NCI-H1436 (cell line): Measurements from ENCODE around the gene CELF4.

ENCODE experiments used
- DNase-seq: peaks from one replicate; lab custom pipeline; 2025; lab: John Stamatoyannopoulos, UW

The CELF4 gene

DNA sequence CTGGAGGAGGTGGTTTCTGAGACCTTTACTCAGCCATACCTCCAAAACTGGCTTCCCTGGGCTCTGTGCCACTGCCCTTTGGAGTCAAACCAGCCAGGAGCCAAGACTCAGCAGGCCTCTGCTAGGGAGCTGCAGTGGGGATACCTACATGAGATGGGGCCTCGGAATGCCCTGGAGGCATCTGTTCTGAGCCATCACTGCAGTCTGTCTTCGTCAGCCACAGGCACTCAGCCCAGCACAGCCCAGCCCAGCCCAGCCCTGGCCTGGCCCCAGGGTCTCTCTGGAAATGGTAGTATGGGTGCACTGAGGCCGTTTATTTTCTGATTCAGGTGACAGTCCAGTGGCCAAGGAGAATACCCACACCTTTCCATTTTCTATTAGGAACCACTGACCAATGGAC lies 209.8 kb downstream of the CELF4 start:
- no peak for DNase-seq

DNA sequence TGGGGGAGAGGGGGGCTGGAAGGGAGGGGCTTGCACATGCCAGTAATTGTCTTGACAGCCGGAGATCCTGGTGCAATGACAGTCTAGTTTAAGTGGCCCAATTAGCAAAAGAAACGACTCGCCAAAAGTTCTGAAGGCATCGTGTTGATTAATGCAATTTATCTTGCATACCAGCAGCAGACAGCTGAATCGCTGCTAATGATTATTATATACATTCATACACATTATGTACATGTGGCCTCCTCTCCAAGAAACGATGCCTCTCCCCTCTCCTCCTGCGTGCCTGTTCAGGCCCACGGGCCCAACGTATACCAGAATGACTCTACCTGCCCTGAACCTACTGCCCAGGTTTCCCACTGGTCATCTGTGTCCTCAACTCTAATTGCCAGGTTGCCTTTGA lies 214.5 kb downstream of the CELF4 start:
- no peak for DNase-seq

DNA sequence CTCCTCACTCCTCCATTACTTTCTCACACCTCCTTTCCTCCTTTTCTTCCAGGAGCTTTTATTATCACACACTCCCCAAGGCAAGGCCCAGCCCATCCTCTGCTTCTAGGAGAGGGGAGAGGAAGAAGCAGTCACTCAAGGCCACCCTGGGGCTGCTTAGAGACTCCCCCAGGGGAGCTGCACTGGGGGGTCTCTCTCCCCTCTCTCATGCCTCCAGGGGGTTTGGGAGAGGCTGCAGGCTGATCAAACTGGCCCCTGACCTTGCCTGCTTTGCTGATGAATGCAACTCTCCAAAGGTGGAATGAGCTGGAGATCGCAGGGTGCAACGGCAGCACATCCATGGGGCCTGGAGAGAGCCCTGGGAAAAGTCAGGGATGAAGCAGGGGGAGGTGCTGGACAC lies 216.9 kb downstream of the CELF4 start:
- no peak for DNase-seq

DNA sequence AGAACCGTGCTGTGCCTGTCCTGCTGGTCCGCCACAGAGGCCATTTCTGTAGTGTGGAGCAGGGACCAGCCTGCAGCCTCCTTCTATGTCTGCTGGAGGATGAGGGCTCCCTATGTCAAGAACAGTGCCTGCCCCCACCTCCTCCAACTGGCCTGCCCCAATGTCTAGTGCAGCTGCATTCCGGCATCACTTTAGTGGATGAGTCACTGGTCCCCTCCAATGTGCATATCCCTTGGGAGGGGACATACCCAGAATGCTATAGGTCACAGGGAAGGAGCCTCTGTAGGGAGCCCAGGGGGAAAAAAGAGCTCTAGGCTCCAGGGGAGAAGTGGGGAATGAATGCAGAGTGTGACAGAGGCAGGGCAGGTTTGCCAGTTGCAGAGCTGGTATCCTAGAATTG lies 219.6 kb downstream of the CELF4 start:
- DNase-seq, result no peak

DNA sequence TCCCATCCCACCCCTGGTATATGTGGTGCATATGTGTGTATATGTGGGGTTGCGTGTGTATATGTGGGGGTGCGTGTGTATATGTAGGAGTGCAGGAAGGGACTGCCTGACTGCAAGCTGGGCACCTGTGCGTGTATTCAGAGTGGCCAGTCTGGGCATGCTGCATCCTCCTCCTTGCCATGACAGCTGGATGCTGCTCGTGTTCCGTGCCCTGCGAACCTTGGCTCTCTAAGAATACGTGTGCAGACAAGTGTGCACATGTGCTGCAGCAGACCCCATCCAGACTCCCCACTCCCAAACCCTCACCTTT lies 222.1 kb downstream of the CELF4 start:
- no peak for DNase-seq

DNA sequence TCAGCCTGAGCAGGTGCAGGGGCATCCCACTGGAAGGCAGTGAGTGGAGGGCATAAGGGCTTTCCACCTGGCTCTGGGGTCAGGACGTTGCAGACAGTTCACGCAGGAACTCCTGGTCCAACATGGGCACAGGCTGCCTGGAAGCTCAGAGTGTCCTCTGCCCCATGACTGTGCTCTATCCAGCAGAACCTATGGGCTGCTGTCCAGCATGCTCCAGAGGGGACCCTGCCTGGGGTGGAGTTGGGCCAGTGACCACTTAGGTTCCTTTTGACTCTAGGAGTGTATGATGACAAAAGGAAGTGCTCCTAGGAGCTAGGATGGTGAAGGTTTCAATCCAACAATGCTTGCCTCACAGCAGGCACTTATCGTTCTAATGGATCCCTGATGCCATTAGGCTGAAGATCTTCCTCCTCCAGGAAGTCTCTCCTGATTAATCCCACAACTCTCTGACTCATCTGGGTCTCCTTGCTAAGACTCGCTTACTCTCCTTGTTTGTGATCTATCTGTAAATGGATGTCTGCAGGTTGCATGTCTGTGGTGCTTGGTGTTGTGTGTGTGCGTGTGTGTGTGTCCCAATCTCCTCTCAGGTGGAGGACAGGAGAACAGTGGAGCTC lies 224.0 kb downstream of the CELF4 start:
- no peak for DNase-seq

DNA sequence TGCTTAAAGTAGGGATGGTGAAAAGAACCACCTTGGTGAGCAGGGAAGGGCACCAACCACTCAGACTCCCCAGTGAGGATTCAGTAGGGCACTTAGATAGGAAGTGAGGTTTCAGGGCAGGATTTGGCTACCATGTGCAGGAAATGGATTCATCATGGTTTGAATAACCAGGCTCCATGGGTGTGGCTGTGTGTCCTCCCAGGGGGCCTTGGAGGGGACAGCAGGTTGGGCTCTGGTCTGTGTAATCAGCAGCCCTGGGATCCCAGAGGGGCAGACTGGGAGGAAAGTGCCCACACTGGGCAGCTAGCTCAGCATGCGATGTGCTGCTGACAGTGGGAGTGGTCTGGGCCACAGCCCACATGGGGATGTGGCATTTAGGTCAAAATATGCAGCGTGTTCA lies 224.6 kb downstream of the CELF4 start:
- no peak for DNase-seq

DNA sequence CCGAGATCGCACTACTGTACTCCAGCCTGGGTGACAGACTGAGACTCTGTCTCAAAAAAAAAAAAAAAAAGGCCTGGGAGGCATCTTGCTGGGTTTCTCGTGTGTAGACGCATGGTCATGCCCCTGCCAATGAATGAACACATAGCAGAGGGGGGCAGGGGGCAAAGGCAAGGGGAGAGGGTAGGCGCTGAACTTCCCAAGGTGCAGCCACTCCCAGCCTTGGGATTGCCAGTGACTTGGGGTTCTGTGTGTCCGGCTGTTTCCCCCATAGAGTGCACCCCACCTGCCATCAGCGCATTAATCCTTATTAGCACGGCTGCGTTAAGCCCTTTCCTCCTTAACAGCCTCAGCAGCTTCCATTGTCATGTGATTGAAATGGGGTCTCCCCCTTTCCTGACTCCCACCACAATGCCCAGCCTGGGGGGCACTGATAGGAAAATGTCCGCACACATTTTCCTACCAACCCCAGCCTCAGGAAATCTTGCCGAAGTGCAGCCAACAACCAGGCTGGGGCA lies 225.8 kb downstream of the CELF4 start:
- DNase-seq, result no peak

DNA sequence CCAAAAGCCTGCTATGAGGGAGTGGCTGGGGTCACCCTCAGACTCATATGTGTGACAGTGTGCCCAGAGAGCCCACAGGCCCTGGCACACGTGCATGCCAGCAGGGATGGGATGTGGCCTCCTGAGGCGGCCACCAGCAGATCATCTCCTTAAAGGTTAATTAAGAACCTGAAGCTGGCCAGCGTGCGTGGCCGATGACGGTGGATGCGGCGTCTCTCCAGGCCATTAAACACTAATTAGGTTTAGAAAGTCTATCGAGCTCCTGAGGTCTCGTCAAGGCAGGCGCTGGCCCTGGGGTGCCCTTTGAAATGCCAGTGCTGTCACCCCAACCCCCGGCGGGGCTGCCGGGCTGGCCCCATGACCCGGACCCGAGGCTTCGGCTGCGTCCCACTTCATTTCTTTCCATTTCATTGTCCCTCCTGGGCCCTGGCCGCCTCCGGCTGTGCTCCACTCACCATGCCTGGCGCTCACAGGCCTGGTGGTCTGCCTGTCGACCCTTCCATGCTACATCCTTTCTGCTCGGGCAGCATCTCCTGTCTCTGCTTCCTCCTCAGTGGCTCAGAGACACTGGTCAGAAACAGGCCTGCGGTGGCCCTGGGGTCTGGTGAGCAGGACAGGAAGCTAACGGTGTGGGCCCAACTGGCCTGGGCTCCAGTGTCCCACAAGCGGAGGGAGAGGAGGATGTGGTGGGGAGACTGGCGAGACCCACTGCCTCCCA lies 228.9 kb downstream of the CELF4 start:
- no peak for DNase-seq

DNA sequence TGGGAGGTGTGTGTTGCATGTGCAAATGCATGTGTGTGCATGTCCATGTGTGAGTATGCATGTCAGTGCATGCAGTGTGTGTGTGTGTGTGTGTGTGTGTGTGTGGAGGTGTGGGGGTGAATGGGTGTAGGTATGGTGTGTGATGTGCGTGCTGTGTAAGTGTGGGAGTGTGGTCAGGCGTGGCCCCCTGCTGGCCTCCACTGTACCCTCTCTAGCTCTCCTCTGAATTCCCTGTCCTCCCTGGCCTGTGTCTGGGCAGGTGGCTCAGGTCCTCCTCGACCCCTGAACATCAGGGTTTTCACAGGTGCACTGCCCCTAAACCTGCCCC lies 230.2 kb downstream of the CELF4 start:
- no peak for DNase-seq

DNA sequence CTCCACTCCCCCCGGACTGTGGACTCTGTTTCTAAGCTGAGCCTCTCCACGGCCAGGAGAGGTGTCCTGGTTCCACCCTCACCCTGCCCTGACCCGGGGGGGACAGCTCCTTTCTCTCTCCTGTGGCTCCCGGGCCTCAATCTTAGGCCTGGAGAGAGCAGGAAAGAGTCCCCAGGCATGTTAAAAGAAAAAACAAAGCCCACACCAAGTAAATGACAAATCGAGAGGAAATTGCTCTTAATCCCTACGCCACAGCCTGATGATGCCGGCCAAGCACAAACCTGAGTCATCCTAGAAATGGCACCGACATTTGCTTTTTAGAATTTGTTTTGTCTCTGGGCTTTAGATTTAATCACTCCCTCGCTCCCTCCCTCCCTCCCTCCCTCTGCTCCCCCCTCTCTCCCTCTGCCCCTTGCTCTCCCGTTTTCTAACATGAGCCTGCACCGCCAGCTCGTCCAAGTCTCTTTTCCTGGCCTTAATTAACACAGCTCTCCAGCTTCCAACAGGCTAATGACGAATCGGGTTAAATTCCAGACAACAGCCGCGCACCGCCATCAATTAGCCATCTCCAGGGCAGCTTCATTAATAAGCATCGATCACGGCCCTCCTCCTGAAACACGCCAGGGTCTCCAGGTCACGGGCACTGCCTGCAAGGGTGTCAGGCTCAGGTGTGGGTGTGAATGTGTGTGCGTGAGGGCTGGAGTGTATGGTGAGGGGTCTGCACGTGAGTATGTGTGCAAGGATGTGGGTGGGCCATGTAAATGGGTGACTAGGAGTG lies 230.8 kb downstream of the CELF4 start:
- no peak for DNase-seq

DNA sequence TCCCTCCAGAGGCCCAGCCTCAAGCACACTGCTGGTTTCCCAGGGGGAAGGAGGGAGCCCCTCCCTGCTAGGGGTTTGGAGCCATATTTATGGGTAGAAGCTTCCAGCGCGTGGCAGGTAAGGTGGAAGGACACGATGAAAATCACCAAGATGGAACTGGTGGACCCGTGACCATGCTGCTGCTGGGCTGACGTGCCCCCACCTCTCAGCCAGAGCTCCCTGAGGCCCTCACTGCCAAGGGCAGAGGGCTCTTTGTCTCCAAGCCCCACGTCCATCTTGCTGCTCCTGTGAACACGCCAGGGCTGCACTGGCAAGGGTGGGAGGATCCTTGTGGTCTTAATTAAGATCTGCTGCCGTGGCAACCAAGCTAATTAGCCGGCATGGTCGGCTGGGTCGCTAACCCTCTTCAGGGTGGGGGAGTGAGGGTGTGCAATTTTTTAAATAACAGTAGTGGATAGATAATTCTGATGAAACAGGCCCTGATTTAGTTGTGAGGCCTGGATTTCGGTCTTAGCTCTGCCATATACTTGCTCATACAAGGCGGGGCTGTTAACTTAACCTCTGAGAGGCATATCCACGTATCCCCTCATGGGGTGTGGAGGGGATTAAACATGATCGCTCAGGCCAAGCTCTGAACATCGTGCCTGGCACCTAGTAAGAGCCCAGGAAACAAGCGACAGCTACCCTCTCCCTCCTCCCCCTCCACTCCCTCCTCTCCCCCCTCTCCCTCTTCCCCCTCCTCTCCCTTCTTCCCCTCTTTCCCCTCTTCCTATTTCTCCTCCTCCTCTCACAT lies 232.8 kb downstream of the CELF4 start:
- no peak for DNase-seq

DNA sequence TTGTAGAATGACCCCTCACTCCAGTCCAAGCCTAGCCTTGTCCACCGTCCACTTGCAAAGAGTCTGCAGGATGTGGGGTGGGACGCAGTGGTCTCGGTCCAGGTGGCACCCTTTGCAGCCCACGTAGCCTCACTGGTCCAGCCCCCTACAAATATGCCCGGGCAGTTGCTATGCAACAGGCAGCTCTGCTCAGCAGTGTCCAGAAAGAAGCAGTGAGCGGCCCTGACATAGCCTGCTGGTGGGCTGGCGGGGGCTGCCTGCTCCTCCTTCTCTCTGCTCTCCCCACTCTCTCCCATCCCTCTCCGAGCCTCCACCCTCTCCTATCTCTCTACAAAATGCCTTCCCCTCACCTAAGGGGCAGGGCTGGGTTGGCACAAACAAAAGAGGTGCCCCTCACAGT lies 233.4 kb downstream of the CELF4 start:
- no peak for DNase-seq

DNA sequence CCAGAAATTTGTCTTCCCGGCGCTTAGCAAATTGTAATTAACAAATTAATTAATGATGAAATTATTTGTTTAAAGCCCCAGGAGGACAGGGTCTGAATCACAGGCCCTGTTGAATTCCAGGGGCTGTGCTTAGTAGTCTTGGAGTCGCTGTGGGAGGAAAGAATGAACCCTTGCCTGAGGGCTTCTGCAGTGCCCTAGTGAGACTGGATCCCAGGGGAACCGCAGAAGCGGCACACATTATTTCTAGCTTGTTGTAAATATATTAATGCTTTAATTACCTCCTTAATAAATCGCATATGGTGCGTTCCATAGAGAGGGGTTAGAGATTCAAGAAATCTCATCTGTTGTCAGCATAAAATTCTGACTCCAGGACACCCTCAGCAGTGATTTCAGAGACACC lies 235.4 kb downstream of the CELF4 start:
- no peak for DNase-seq

DNA sequence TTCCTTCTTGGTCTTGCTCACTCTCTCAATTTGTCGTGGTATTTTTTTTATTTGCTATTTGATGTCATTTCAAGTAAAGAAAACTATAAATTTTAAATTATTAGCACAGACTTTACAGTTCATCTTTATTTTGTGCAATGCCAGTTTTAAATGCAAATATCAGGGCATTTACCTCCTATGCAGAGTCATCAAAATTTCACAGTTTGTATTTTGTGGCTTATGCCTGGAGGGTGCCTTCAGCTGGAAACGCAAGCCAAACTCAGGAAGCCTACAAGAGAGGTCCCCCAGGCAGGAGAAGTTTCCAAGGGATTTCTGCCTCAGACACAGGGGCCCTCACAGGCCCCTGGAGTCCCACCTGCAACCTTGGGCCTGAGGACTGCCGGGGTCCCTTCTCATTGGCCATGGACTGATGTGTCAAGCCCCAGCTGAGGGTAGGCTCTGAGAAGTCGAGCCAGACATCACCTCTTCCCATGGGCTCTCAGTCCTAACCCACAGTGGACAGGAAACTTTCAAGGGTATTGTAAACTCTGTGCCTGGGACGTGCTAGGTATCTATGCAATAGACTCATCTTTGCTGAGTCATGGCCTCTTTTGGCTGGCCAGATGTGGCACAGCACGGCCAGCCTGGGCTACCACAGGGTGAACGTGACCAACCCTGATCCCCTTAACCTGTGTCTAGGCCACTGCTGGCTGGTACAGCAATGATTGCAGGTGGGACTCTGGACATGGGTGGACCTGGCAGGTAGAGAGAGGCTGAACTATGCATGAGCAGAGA lies 236.5 kb downstream of the CELF4 start:
- no peak for DNase-seq

DNA sequence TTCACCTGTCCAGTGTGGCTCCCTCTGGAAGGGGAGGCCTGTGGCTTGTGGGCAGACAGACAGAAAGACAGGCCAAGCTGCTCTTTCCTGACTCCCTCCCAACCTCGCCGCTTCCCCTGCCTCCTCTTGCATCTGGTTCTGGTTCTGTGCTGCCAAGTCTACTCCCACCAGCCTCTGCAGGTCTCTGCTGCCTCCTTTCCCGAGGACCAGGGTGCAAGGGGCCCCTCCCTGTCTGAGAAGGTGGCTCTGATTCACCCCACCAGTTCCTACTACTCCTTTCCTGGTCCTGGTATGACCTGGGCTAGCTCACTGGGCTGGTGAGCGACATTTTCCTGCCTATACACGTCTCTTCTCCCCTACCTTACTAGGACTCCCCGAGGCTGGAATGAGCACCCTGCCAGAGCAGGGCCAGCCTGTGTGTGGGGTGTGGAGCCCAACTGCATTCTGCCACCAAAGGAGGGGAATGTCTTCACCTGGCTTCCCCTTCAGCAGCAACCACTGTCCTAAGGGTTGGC lies 238.5 kb downstream of the CELF4 start:
- DNase-seq, result no peak

DNA sequence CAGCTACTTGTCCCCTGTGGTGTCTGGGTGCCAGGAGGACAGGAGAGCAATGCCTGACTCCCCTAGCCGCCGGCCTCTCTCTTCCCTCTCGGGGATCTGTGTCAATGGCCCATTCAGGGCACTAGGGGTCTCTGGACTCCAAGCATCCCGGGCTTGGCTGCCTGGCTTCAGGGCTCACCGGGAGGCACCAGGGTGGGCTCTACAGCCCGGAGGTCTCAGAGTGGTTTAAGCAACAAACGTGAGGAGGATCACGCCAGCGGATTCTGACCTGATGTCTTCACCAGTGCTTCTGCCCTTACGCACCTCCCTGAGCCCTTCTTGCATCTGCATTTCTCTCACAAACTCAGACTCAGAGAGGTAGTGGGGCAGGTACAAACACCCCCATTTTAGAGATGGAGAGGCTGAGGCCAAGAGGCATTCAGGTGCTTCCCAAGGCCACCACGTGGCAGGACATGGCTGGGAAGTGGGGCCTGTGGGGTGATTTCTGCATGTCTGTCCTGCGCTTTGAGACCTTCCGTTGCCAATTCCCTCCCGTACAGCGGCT lies 243.0 kb downstream of the CELF4 start:
- DNase-seq, result peak; percentile 45

DNA sequence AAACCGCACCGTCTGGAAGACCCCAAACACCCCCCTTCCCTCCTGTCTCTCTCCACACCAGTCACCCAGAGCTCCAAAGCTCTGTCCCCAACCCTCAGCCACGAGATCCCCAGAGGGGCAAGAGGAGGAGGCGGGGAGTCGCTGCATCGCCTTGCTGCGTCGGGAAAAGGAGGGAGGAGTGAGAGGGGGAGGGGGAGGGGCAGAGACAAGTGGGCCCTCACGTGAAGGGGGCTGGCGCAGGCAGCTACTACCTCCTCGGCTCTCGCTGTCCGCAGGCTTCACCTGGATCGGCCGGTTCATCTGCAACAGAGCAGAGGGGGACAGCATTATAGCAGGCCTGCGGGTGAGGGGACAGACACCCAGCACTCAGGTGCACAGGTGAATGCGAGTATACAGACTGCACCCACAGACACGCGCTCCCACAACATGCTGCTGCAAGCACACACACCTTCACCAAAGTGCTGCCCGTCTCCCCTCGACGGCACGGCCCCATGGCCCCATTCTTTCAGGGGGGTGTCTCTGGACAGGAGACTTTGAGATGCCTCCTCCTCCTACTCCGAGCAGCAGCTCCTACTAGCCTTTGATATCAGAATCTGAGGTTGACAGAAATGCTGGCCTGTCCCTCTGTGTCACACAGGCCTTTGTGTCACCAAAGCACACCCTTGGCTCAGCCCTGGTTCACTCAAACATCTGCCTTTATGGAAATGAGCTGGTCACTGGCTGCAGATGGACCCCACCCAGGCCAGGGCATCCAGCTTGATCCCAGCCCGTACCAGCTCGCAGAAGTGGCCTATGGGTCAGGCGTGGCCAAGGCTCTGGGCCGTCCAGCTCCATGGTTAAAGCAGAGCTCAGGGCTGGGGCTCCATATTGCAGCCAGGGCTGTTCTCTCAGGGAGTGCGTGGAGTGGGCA lies 243.8 kb downstream of the CELF4 start:
- DNase-seq, result no peak

DNA sequence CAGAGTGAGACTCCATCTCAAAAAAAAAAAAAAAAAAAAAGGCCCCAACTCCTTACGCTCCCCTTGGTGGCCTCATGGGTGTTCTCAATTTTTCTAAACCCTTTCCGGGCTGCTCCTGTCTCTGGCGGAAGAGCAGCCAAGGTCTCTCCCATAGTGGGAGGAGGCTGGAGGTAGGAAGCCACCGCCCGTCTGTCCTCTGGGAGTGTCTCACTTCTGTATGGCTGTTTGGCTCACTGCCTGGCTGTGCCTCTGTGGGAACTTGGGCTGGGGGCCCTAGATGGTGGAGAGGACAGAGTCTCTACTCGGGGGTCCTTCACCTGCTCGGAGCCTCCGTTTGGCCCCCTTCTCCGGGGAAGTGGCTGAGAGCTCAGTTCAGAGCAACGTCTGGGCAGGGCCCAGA lies 245.3 kb downstream of the CELF4 start:
- no peak for DNase-seq
